Measurements from ENCODE around the gene HIBCH.

DNA sequence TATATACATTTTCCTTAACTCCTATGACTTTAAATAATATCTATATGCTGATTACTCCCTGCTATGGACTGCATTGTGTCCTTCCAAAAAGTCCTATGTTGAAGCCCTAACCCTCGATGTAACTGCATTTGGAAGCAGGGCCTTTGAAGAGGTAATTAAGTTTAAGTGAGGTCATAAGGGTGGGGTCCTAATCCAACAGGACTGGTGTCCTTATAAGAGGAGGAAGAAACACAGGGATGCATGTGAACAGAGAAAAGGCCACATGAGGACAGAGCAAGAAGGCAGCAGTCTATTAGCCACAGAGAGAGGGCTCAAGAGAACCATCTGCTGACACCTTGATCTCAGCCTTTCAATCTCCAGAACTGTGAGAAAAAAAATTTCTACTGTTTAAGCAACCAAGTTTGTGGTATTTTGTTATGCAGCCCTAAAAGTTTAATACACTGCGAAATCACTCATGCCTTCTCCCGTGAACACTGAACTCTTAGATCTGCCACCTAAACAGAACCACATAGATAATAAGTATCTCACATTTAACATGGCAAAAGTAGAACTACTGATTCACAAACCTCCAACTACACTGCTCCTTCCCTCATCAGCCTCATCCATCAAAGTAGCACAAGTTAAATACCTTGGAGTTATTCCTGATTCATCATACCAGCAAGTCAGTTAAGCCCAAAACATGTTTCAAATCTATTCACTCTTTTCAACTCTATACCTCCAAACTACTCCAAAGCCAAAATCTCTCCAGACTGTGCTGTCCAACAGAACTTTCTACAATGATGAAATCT, 65.4 kb downstream of the HIBCH start:
- TF ChIP-seq, protein P1, sequence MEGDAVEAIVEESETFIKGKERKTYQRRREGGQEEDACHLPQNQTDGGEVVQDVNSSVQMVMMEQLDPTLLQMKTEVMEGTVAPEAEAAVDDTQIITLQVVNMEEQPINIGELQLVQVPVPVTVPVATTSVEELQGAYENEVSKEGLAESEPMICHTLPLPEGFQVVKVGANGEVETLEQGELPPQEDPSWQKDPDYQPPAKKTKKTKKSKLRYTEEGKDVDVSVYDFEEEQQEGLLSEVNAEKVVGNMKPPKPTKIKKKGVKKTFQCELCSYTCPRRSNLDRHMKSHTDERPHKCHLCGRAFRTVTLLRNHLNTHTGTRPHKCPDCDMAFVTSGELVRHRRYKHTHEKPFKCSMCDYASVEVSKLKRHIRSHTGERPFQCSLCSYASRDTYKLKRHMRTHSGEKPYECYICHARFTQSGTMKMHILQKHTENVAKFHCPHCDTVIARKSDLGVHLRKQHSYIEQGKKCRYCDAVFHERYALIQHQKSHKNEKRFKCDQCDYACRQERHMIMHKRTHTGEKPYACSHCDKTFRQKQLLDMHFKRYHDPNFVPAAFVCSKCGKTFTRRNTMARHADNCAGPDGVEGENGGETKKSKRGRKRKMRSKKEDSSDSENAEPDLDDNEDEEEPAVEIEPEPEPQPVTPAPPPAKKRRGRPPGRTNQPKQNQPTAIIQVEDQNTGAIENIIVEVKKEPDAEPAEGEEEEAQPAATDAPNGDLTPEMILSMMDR (IDR thresholded peaks at IDR 0.05 in 8 of 11, conservative IDR thresholded peaks at IDR 0.05 in 3 of 11): no peak
- no peak for TF ChIP-seq POLR2A (IDR thresholded peaks at IDR 0.05)
